Measurements from ENCODE around the gene AJM1. TPM values are rescaled to one million over a fixed set of nuclear protein-coding genes. Genes with fewer than 3 reads are reported as not detected.
A peak's percentile ranks its signal among the peaks of the same experiment; 100 is the strongest.

AJM1 gene
- polyA plus RNA-seq, 3 donors, result 0.10 to 2.0 (median 0.18) TPM

DNA sequence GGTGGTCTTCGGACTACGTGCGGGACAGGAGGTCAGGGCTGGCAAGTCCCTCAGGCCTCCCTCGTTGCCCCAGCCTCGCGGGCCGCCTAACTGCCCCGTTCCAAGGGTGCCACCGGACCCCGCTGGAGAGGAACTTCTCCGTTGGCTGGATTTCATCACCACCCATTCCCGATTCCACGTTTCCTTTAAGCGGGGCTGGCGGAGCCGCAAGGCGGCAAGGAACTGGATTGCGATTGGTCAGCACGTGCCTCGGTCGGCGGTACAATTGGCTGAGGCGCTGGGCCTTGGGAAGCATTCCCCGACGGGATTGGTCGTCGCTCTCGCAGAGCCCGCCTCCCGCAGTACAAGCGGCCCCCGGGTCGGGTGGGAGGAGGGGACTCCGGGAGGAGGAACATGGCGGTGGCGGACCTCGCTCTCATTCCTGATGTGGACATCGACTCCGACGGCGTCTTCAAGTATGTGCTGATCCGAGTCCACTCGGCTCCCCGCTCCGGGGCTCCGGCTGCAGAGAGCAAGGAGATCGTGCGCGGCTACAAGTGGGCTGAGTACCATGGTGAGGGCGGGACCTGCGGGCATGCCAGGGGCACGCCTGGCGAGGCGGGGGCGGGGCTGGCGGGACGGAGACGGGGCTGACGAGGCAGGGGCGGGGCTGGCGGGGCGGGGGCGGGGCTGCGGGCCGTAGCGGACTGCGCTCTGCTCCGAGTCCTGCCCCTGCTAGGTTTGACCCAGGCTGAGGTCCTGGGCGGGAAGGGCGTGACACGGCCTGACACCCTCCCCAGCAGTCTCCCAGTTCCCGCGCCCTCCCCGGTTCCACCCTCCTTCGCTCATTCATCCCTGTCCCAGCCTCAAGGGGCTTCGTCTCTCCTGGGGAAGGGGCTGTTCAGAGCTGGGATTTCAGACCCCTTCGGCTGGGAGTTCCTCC lies 7.0 kb downstream of the AJM1 start, which contains the start of gene PHPT1:
TSS of gene PHPT1 (plus strand) at position 372 of the 922 bp plus-strand sequence. CDS start at position 394, 22 bp downstream.
- no peaks in the 10 kb centered on the region for H3K79me2 ChIP-seq (ENCODE audit: insufficient read depth, low read length)
- Mint-ChIP-seq H3K27ac (peak within 1 kb of the TSS; percentile 84 to 97 (median 96)), H3K36me3 (peaks cover 0 to 9% of the 10 kb centered on the region in 2 donors), H3K9me3 (peaks cover 0 to 13% (median 9%) of the 10 kb centered on the region in 7 donors), H3K27me3 (ENCODE audit: low read depth in 3 of 3) (peaks cover 24 to 33% (median 24%) of the 10 kb centered on the region in 3 donors), H3K4me3 (peak within 1 kb of the TSS; percentile 92 to 97), H3K4me1 (peaks cover 20% of the 10 kb centered on the region)
- under 1% methylated on average over 57 of the region's 77 CpGs for WGBS (ENCODE audit: insufficient coverage)
- peaks cover 0 to 5% of the 10 kb centered on the region in 2 donors for H3K36me3 ChIP-seq (replicated peaks in 1 of 2; ENCODE audit: control insufficient read depth in 1 of 2, insufficient read depth in 2 of 2, low read length in 2 of 2)
- H3K4me1 ChIP-seq (ENCODE audit: control insufficient read depth in 1 of 2, insufficient read depth in 2 of 2, low read length in 2 of 2), result peaks cover 21 to 34% of the 10 kb centered on the region in 2 donors
- DNase-seq, result peak; percentile 98
- peaks cover 12 to 24% of the 10 kb centered on the region in 2 donors for H3K27me3 ChIP-seq (ENCODE audit: control insufficient read depth in 2 of 2, insufficient read depth in 2 of 2, low read length in 2 of 2)
- H4K20me1 ChIP-seq (ENCODE audit: insufficient read depth, low read length), result peaks cover 9% of the 10 kb centered on the region
- H3K27ac ChIP-seq (ENCODE audit: low read depth in 1 of 2, low read length in 2 of 2), result peak within 1 kb of the TSS; percentile 31 to 73
- H3K4me3 ChIP-seq (replicated peaks in 1 of 3; ENCODE audit: low read depth in 2 of 3, low read length in 3 of 3), result peak within 1 kb of the TSS; percentile 74 to 93 (median 76)
- H2AFZ ChIP-seq (ENCODE audit: insufficient read depth, low read depth, low read length, poor library complexity, severe bottlenecking), result peak within 1 kb of the TSS; percentile 68
- peaks cover 0 to 5% of the 10 kb centered on the region in 2 donors for H3K9me3 ChIP-seq (replicated peaks in 1 of 2; ENCODE audit: control insufficient read depth in 1 of 2, insufficient read depth in 1 of 2, low read length in 2 of 2)
- H3K9ac ChIP-seq (ENCODE audit: insufficient read depth, low read length, poor library complexity, severe bottlenecking), result peak within 1 kb of the TSS; percentile 56
- H3K4me2 ChIP-seq (replicated peaks; ENCODE audit: extremely low read depth, low read length, poor library complexity, severe bottlenecking), result peak within 1 kb of the TSS; percentile 99
- intact Hi-C loops (cut with micrococcal nuclease), result loop anchor here (2.0 to 10.0 kb wide), 5 partner anchors 38 to 103 kb away; partner anchors contain the start of genes TRAF2 (in 2 of the 2), C8G (in 1 of the 2), FBXW5 (in 1 of the 2) and LCN12 (in 1 of the 2)
- TF ChIP-seq, protein P1, sequence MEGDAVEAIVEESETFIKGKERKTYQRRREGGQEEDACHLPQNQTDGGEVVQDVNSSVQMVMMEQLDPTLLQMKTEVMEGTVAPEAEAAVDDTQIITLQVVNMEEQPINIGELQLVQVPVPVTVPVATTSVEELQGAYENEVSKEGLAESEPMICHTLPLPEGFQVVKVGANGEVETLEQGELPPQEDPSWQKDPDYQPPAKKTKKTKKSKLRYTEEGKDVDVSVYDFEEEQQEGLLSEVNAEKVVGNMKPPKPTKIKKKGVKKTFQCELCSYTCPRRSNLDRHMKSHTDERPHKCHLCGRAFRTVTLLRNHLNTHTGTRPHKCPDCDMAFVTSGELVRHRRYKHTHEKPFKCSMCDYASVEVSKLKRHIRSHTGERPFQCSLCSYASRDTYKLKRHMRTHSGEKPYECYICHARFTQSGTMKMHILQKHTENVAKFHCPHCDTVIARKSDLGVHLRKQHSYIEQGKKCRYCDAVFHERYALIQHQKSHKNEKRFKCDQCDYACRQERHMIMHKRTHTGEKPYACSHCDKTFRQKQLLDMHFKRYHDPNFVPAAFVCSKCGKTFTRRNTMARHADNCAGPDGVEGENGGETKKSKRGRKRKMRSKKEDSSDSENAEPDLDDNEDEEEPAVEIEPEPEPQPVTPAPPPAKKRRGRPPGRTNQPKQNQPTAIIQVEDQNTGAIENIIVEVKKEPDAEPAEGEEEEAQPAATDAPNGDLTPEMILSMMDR (IDR thresholded peaks at IDR 0.05), result no peak
